Hematopoietic multipotent progenitor cell treated with erythropoietin and hydrocortisone succinate and interleukin-3 and kit ligand, for 6 days (in vitro differentiated cells): ENCODE results near the gene TM9SF3.

Experiments
- DNase-seq: peaks from one replicate; pipeline ENCODE4 v3.0.0-alpha.2; 2015

Gene TM9SF3

GRCh38 chr10:96586419-96587263 lies at the start of gene TM9SF3:
TSS of gene TM9SF3 (minus strand) at chr10:96587012. CDS start at chr10:96586835, 177 bp downstream.
- peak; percentile 95 for DNase-seq

DNA sequence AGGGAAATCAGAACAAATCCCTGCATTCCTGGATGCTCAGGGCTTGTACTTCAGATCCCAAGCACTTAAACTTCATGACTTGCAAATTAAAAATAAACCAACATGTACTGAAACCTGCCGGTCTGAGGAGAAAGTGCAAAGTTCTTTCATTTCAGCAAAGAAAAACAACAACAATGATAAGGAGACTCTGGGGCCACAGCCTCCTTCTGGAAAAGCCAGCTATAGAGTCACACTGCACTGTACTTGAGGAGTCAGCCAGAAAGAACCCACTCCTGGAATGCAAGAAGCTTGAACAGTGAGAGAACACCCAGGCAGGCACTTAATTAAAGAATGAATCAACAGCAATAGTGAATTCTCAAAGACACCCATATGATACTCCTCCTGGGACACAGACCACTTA lies 49.7 kb upstream of the TM9SF3 start:
- no peak for DNase-seq

- no peak for DNase-seq
Measured at GRCh38 chr10:96632974-96633710, 46.3 kb upstream of the TM9SF3 start.

DNA sequence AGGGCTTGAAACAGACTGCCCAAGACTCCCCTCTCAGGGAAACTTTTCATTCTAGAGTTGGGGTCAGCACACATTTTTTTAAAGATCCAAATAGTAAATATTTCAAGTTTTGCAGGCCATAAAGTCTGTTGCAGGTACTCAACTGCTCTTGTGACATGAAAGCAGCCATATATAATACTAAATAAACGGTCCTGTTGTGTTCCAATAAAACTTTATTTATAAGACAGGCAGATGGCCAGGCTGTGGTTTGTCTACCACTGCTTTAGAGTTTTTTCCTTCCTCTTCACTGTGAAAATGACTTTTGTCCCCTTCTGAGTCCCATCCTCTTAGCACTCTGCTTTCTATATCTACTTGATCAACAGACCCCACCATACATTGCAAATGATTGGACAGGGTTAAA lies 40.5 kb upstream of the TM9SF3 start:
- DNase-seq = no peak

DNA sequence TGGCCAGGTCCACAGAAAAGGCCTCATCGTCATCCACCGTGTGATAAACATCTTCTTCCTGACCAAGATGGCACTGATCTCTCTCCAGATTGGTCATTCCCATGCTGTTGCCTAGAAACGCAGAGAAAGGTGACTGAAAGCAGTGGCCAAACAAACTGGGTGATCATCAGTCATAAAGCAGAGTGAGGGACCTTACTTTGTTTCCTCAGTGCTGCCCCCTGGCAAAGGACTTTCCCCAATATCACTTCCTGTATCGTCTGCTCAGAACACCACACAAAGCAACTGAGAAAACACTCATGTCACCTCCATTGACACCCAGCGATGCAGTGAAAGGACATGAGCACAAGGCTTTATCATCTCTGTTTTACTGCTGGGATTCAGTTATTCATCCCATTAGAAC lies 40.0 kb upstream of the TM9SF3 start:
- DNase-seq = peak; percentile 62

DNA sequence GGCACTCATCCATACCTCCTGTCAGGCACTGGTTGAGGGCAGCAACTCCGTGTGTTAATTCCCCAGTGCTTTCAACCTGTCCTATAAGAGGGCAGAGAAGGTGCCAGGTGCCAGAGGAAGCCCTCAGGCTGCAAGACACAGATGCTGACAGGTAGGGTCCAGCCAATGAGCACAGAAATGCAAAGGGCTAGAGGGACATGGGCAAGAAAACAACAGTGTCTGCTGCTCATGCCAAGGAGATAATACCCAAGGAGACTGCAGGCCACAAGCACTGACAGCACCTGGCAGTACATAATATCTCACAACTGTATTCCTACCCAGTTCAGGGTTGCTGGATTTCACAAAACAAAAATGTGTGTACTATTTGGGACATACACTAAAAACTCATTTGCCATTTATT lies 38.4 kb upstream of the TM9SF3 start:
- DNase-seq = no peak

DNA sequence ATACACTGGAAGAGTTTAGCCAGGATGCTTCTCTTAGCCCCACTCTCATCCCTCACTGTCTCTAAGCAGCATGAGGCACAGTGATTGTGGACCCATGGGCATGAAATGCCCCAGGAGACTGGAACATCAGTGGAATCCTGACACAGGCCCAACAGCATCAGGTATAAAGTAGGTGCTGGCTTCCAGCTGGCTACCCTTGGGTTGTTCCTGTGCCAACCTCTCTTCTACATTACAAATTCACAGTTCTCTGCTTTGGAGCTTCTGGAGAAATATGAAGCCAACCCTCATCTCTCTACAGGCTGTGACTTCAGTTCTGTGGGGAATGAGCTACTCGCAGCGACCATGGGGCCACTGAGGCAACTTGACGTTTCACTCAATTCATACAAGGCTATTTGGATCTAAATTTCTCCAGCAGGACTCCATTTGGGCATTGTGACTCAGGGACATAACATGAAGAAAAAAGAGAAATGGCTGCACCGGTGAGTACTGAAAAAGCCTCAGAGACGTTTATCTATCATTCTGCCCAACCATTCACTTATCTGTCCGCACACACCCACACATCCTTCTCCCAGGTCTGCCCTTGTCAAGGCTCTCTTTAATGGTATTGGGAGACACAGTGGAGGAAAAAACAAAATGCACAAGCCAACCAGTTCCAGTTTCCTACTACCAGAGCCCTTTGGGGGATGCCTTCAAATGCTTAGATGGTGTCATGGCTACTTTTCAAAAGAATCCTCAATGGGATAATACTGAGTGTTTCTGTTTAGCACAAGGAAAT lies 35.4 kb upstream of the TM9SF3 start:
- DNase-seq = peak; percentile 92

- peak; percentile 55 for DNase-seq
Measured at GRCh38 chr10:96619796-96620773, 33.3 kb upstream of the TM9SF3 start.

DNA sequence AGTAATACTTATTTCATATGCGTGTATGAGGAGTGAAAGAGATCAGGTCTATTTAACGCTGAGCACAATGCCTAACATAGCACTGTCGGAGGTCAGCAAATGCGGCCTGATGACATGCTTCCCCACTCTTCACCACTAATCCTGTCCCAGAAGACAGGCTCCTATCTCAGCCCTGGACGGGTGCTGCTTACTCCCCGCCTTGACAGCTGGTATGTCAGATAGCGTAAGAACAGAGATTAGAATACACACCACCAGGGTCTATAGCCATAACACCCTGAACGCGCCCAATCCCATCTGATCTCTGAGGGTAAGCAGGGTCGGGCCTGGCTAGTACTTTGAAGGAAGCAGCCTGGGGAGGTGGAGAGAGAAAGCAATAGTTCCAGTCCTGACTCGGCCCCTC lies 32.3 kb upstream of the TM9SF3 start:
- peak; percentile 97 for DNase-seq

DNA sequence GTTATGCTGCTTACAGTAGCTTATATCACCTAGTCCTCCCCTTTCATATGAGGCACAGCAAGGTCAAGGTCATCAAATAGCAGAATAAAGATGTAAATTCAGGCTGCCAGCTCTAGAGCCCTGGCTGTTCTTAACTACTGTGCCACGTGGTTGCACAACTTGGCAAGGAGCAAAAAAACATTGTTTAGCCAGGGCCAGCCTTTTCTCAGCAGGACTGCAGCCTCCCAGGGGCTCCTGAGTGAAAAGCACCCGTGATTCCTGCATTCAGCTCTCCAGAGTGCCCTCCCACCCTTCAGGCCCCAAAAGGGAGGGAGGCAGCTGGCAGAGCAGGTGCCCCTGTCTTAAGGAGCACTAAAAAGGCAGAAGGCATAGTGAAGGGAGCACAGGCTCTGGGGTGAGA lies 31.8 kb upstream of the TM9SF3 start:
- peak; percentile 77 for DNase-seq

GRCh38 chr10:96616961-96617360 lies 30.1 kb upstream of the TM9SF3 start:
- no peak for DNase-seq

- peak; percentile 97 for DNase-seq
Measured at GRCh38 chr10:96614515-96614914, 27.7 kb upstream of the TM9SF3 start.

- DNase-seq = no peak
Measured at GRCh38 chr10:96613576-96613975, 26.8 kb upstream of the TM9SF3 start.

DNA sequence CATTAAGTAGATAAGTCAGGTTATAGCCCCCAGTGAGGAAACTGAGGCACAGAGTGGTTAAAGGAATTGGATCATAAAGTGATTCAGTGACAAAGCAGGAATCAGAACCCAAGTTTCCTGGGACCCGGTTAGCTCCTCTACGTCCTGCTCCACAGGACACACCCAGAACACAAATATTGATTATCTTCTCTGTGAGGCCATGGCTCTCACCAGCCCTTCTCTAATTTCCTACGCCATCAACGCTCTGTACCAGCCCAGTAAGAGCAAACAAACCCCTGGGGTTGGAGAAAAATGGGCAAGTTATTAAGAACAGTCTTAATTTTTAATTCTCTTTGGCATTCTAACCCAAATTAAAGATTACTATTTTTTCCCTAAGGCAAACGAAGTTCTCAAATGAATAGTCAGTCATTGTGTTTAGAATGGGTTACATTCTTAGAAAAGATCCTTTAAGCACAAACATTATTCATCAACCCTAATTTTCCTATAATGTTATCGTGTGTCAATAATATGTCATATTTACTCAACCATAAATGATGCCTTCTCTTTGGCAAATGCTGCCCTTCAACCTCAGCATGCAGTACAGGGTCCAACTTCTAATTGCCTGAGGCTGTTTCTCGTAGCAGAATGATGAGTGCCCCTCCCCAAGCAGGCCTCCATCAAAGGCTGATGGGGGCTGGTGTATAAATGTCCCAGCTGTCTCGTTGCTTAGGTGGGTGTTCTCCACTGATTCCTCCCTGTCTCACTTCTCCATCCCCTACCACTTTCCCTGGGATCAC lies 25.4 kb upstream of the TM9SF3 start:
- DNase-seq = no peak

DNA sequence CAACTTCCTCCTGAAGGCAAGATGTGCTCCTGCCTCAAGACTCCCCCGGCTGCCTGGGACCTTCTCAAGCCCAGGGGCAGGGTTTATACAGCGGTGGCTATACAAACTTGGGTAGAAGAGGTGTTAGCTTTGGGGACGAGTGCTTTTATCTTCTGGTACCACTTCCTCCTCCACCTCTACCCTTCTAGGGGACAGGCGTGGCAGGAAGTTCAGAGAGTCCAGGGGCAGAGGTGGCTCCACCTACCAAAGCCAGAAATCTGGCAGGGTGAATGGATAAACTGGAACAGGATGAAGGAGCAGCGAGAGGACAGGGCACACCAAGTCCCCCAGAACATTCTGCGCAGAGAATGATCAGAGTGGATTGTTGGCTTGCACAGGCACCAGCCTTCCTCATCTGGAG lies 24.0 kb upstream of the TM9SF3 start:
- peak; percentile 33 for DNase-seq

DNA sequence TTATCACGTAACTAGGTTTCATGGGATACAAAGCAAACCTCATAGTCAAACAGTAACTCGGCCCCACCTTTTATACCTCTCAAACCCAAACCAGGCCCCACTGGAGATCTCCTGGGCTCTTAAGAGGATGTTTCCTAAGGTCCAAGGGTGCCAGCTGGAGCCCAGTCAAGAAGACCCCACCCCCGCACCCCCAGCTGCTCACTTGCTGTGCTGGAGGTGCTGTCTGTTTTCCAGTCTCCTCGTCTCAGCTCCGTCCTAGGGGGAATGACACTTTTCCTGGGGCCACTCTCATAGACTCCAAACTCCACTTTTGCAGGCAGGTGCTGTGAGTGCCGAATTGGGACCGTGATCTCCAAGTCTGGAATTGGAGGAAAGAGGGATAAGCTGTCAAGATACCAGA lies 22.7 kb upstream of the TM9SF3 start:
- no peak for DNase-seq

- DNase-seq = no peak
Measured at GRCh38 chr10:96608805-96609204, 22.0 kb upstream of the TM9SF3 start.

DNA sequence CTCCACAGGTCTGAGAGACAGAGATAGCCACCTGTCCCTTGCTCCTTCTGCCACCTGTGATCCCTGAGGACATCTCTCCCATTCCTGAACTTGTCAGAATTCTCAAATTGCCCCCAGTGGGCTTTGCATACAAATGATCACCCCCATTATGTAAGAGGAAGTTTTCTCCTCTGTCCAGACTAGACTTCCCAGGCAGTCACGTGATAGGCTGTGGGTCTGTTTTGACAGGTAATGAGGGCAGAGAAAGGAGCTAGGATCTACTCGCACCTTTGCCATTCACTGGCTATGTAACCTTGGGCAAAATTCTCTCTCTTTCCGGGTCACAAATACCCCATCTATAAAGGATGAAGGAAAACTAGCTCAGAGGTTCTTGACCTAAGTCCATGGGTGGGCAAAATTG lies 21.4 kb upstream of the TM9SF3 start:
- no peak for DNase-seq

- no peak for DNase-seq
Measured at GRCh38 chr10:96606946-96607345, 20.1 kb upstream of the TM9SF3 start.

DNA sequence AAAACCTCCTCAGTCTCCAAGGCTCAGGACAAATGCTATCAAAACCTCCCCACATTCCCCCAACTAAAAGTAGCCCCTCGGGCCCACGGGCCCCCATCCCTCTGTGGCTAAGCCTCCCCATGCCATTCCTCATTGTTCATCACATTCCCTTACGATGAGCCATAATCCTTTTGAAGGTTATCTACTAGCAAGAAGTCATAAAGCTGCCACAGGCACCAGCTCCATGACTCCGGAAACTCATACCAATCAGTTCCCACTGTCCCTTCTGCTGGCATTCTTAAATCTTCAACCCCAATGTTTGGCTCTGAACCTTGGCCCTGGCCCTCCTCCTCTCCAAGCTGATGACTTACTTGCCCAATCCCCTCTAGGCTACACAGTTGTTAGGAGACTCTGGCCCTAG lies 19.4 kb upstream of the TM9SF3 start:
- no peak for DNase-seq

DNA sequence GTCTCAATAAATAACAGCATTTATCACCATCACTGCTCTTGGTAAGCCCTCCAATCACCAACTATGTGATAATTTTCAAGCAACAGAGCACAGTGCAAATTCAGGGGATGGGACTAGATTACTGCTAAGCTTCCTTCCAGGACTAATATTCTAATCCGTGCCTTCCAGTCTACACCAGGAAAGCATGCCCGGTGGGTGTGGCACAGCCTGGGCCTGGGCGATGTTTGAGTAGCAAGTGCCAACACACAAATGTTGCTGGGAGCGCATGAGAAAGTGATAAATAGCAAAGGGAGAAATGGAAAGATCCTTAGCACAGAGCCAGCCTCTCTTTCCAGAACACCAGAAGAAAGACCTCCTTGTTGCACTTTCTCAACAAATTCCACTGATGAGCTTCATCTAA lies 13.5 kb upstream of the TM9SF3 start:
- DNase-seq = no peak
